ENCODE data around the gene SYNJ1.

The SYNJ1 gene

DNA sequence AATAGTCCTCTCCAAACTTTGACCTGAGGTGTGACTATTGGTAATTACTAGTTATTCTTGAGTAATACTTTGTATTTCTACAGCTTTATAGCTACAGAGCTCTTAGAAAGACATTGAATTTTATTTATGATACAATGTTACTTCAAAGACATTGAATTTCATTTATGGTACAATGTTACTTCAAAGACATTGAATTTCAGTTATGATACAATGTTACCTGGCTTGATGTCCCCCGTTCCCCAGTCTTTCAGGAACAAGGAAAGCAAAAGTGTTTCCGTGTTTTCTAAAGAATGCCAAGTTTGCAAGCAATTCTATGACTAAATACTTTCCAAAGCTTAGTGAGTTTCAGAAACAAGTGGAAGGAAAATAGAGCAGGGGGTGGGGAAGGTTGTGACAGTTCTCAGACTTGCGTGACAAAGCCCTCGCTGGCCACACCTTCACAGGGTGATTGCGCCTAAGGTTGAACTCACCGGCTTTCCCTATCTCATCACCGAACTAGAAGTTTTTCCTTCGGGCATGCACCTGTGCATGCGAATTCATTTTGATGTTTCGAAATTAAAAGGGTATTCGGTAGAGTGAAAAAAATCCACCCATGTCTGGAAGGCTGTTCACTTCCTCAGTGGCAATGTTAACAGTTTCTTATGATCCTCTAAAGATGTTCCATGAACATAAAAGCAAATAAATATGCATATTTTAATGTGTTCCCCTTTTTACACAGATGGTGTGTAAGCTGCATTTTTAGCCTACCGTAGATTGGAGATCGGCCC lies 44.7 kb upstream of the SYNJ1 start:
- TF ChIP-seq EZH2phosphoT487 (IDR thresholded peaks at IDR 0.05; ENCODE audit: borderline replicate concordance, low read length), result no peak
- TF ChIP-seq, protein P1, sequence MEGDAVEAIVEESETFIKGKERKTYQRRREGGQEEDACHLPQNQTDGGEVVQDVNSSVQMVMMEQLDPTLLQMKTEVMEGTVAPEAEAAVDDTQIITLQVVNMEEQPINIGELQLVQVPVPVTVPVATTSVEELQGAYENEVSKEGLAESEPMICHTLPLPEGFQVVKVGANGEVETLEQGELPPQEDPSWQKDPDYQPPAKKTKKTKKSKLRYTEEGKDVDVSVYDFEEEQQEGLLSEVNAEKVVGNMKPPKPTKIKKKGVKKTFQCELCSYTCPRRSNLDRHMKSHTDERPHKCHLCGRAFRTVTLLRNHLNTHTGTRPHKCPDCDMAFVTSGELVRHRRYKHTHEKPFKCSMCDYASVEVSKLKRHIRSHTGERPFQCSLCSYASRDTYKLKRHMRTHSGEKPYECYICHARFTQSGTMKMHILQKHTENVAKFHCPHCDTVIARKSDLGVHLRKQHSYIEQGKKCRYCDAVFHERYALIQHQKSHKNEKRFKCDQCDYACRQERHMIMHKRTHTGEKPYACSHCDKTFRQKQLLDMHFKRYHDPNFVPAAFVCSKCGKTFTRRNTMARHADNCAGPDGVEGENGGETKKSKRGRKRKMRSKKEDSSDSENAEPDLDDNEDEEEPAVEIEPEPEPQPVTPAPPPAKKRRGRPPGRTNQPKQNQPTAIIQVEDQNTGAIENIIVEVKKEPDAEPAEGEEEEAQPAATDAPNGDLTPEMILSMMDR (IDR thresholded peaks at IDR 0.05; ENCODE audit: low read depth, low read length, poor library complexity, severe bottlenecking), result no peak
- Histone ChIP-seq H3K36me3 (ENCODE audit: control insufficient read depth, low read length) (peaks cover 36% of the 10 kb centered on the region), H3K79me2 (ENCODE audit: control insufficient read depth, low read length) (peaks cover 54% of the 10 kb centered on the region), H3K27ac (ENCODE audit: low read depth, low read length) (peak overlapping the region; percentile 56), H3K9me3 (ENCODE audit: control insufficient read depth, insufficient read depth, low read length) (no peaks in the 10 kb centered on the region), H4K20me1 (ENCODE audit: control insufficient read depth, insufficient read depth, low read depth, low read length) (peaks cover 24% of the 10 kb centered on the region), H3K27me3 (ENCODE audit: control insufficient read depth, low read length) (no peaks in the 10 kb centered on the region), H3F3A (ENCODE audit: control insufficient read depth, insufficient read depth) (0 out of 2 replicates have a peak, but pooled peaks cover 2% of the 10 kb centered on the region), H3K4me1 (ENCODE audit: control insufficient read depth, low read length) (peaks cover 30% of the 10 kb centered on the region), H3K4me3 (ENCODE audit: low read length) (peak overlapping the region; percentile 79), H3K4me2 (ENCODE audit: low read length) (peak overlapping the region; percentile 77), H3K9me2 (replicated peaks; ENCODE audit: control insufficient read depth, low read length) (no peaks in the 10 kb centered on the region)

DNA sequence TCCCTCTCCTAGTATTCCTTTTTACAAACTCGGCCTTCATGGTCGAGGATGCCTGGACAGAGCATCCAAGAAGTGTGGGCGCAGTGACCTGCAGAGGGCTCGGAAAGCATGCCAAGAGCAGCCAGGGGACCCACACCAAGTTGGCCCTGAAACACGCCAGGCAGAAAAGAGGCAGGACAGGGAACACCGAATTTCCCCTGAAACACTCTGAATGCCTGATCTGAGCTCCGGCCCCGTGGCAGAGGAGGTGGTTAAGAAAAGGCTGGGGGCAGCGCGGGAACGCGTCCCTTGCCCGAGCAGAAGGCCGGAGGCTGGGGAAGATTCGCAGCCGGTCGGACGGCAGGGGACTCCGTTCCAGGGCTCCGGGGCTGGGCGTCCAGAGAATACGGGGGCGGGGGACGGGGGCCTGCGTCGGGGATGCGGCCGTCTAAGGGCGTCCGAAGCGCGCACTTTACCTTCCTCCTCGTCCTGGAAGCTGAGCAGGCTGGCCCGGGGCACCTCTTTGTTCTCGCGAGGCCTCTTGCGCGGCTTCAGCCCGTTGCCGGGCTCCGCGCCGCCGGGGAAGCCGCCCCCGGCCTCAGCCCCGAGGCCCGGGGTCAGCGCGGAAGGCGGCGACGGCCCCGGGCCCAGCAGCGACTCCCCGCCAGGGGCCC lies 43.2 kb upstream of the SYNJ1 start:
- H3F3A ChIP-seq (ENCODE audit: control insufficient read depth, insufficient read depth), result 0 out of 2 replicates have a peak, but pooled peaks cover 2% of the 10 kb centered on the region
- H3K4me2 ChIP-seq (ENCODE audit: low read length), result peak overlapping the region; percentile 80
- peak overlapping the region; percentile 69 for H3K27ac ChIP-seq (ENCODE audit: low read depth, low read length)
- H3K9me3 ChIP-seq (ENCODE audit: control insufficient read depth, insufficient read depth, low read length), result no peaks in the 10 kb centered on the region
- H3K36me3 ChIP-seq (ENCODE audit: control insufficient read depth, low read length), result peaks cover 51% of the 10 kb centered on the region
- H4K20me1 ChIP-seq (ENCODE audit: control insufficient read depth, insufficient read depth, low read depth, low read length), result peaks cover 32% of the 10 kb centered on the region
- peaks cover 44% of the 10 kb centered on the region for H3K4me1 ChIP-seq (ENCODE audit: control insufficient read depth, low read length)
- H3K79me2 ChIP-seq (ENCODE audit: control insufficient read depth, low read length), result peaks cover 69% of the 10 kb centered on the region
- H3K9me2 ChIP-seq (replicated peaks; ENCODE audit: control insufficient read depth, low read length), result no peaks in the 10 kb centered on the region
- no peaks in the 10 kb centered on the region for H3K27me3 ChIP-seq (ENCODE audit: control insufficient read depth, low read length)
- H3K4me3 ChIP-seq (ENCODE audit: low read length), result peak overlapping the region; percentile 89
- TF ChIP-seq, protein P1 (IDR thresholded peaks at IDR 0.05; ENCODE audit: low read depth, low read length, poor library complexity, severe bottlenecking), result no peak
- TF ChIP-seq EZH2phosphoT487 (IDR thresholded peaks at IDR 0.05; ENCODE audit: borderline replicate concordance, low read length), result no peak

DNA sequence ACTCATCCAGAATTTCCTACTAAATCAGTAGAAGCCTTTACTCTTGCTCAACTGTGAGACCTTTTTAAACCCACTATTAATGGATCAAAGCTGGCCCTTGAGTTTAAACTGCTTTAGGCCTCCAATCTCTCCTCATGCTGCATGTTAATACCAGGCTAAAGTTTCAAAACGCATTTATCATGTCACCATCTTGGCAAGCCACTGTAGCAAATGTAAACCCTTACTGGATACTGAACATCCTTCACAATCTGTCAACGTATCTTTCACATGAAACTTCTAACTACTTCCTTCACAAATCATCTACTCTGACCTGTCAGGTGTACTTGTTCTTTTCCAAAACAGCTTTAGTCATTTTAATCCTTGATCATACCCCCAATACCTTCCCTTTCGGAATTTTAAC lies 40.7 kb upstream of the SYNJ1 start:
- Histone ChIP-seq H3K9me3 (ENCODE audit: control insufficient read depth, insufficient read depth, low read length) (no peaks in the 10 kb centered on the region), H4K20me1 (ENCODE audit: control insufficient read depth, insufficient read depth, low read depth, low read length) (peaks cover 38% of the 10 kb centered on the region), H3K4me2 (ENCODE audit: low read length) (peak overlapping the region; percentile 80), H3K9me2 (replicated peaks; ENCODE audit: control insufficient read depth, low read length) (no peaks in the 10 kb centered on the region), H3K27ac (ENCODE audit: low read depth, low read length) (no peak overlapping the region), H3K36me3 (ENCODE audit: control insufficient read depth, low read length) (peaks cover 73% of the 10 kb centered on the region), H3F3A (ENCODE audit: control insufficient read depth, insufficient read depth) (peaks cover 14% of the 10 kb centered on the region), H3K4me1 (ENCODE audit: control insufficient read depth, low read length) (peaks cover 62% of the 10 kb centered on the region), H3K4me3 (ENCODE audit: low read length) (peak overlapping the region; percentile 89), H3K79me2 (ENCODE audit: control insufficient read depth, low read length) (peaks cover 92% of the 10 kb centered on the region), H3K27me3 (ENCODE audit: control insufficient read depth, low read length) (no peaks in the 10 kb centered on the region)
- TF ChIP-seq, protein P1 (IDR thresholded peaks at IDR 0.05; ENCODE audit: low read depth, low read length, poor library complexity, severe bottlenecking), result no peak
- TF ChIP-seq EZH2phosphoT487 (IDR thresholded peaks at IDR 0.05; ENCODE audit: borderline replicate concordance, low read length), result no peak
